Activated CD4-positive, alpha-beta memory T cell treated with anti-CD3 and anti-CD28 coated beads, Interleukin-2, amount 10 ng/mL, durations not matched to agents 7 days and 5 days (primary cell): ENCODE measurements around the gene LAPTM5. TPM values are rescaled to one million over a fixed set of nuclear protein-coding genes. Genes with fewer than 3 reads are reported as not detected.
A peak's percentile ranks its signal among the peaks of the same experiment; 100 is the strongest.

ENCODE experiments used
- CTCF ChIA-PET: fragments of 350-600 bp; sonication (Branson Sonifier 250); formaldehyde crosslinking; loops from one replicate; lab custom pipeline; 2021; ENCODE audit warnings: antibody characterized with exemption, inconsistent platforms; lab: Charles Lee
- POLR2A ChIA-PET: fragments of 350-600 bp; sonication (Branson Sonifier 250); formaldehyde crosslinking; loops from one replicate; lab custom pipeline; 2021; ENCODE audit warnings: antibody characterized with exemption; lab: Charles Lee
- DNase-seq: peaks from one replicate; pipeline ENCODE4 v3.0.0-alpha.2; 2020
- H3K27ac Mint-ChIP-seq: one replicate; pipeline ENCODE4 v1.8.0; 2021; ENCODE audit warnings: mild to moderate bottlenecking, mixed read lengths
- H3K27me3 Mint-ChIP-seq: one replicate; pipeline ENCODE4 v1.8.0; 2021; ENCODE audit warnings: mixed read lengths
- H3K36me3 Mint-ChIP-seq: one replicate; pipeline ENCODE4 v1.8.0; 2021; ENCODE audit warnings: low read depth, mixed read lengths
- H3K4me1 Mint-ChIP-seq: one replicate; pipeline ENCODE4 v1.8.0; 2021; ENCODE audit warnings: mixed read lengths
- H3K4me3 Mint-ChIP-seq: one replicate; pipeline ENCODE4 v1.8.0; 2021; ENCODE audit warnings: mild to moderate bottlenecking, mixed read lengths
- H3K9me3 Mint-ChIP-seq: one replicate; pipeline ENCODE4 v1.8.0; 2021; ENCODE audit warnings: mixed read lengths
- total RNA-seq, 2 experiments: library from RNA; stranded (reverse); gene quantifications; one replicate each; pipeline ENCODE4 v1.2.3, GENCODE V29; 2021

LAPTM5 gene
- total RNA-seq, 2 experiments from 2014 or later = 481 to 482 TPM

- H3K27ac Mint-ChIP-seq = peak overlapping the region; percentile 91
- peaks cover 71% of the 10 kb centered on the region for H3K36me3 Mint-ChIP-seq
- no peaks in the 10 kb centered on the region for H3K27me3 Mint-ChIP-seq
- no peaks in the 10 kb centered on the region for H3K9me3 Mint-ChIP-seq
- H3K4me1 Mint-ChIP-seq = peaks cover 99% of the 10 kb centered on the region
- H3K4me3 Mint-ChIP-seq = peak overlapping the region; percentile 75
- peak; percentile 81 for DNase-seq
- POLR2A ChIA-PET = interaction anchor here (0.7 to 11.3 kb wide), 6 partner anchors 8 to 31 kb away, joined by 3 to 341 read pairs (median 12); partner anchors contain the start of gene LAPTM5
- CTCF ChIA-PET = interaction anchor here (0.8 to 3.4 kb wide), 7 partner anchors 9 to 33 kb away, joined by 3 to 22 read pairs (median 7); partner anchors contain the start of genes LAPTM5 and MATN1
Measured at GRCh38 chr1:30749691-30750583, 7.6 kb downstream of the LAPTM5 start.

- Mint-ChIP-seq H3K9me3 (no peaks in the 10 kb centered on the region), H3K4me1 (peaks cover 99% of the 10 kb centered on the region), H3K4me3 (peak overlapping the region; percentile 75), H3K27ac (peak overlapping the region; percentile 91), H3K36me3 (peaks cover 66% of the 10 kb centered on the region), H3K27me3 (no peaks in the 10 kb centered on the region)
- ChIA-PET POLR2A (interaction anchor here (0.5 to 11.3 kb wide), 7 partner anchors 9 to 1192 kb away, joined by 3 to 341 read pairs (median 8); partner anchors contain the start of gene LAPTM5), CTCF (interaction anchor here (0.8 to 3.4 kb wide), 5 partner anchors 10 to 34 kb away, joined by 3 to 22 read pairs (median 5); partner anchors contain the start of gene MATN1)
- peak; percentile 48 for DNase-seq
Measured at GRCh38 chr1:30748699-30749401, 8.7 kb downstream of the LAPTM5 start.

DNA sequence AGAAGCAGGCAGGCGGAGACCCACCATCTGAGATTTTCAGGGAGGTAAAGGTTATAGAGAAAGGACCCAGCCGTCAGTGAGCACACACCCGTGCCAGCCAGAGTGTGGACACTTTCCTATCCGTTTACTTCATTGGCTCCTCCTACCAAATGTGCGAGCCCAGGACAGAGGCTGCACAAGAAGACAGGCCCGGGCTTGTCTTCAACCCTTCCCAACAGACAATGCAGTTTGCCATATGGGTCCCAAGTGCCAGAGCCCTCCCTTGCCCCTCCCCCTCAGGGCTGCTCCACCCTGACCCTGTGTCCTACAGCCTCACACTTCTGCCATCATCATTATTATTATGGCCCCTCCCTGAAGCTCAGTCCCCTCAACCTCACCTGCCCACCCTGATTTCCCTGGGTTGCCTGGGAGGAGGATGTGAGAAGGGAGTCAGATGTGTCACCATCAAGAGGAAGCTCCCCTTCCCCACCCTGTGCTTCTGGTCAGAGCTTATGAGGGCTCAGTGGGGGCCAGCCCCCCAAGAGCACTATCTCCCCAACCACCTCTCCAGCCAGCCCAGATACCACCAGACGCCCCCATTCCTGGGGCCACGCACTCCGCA is 9.4 kb downstream of the LAPTM5 start:
- Mint-ChIP-seq H3K36me3 (peaks cover 66% of the 10 kb centered on the region), H3K27me3 (no peaks in the 10 kb centered on the region), H3K9me3 (no peaks in the 10 kb centered on the region), H3K4me3 (peak overlapping the region; percentile 75), H3K27ac (peak overlapping the region; percentile 91), H3K4me1 (peaks cover 99% of the 10 kb centered on the region)
- CTCF ChIA-PET = interaction anchor here (0.8 to 3.4 kb wide), 5 partner anchors 9 to 35 kb away, joined by 3 to 22 read pairs (median 5); partner anchors contain the start of gene MATN1
- POLR2A ChIA-PET = interaction anchor here (0.5 to 11.3 kb wide), 6 partner anchors 9 to 1192 kb away, joined by 3 to 341 read pairs (median 12); partner anchors contain the start of gene LAPTM5
- DNase-seq = no peak

DNA sequence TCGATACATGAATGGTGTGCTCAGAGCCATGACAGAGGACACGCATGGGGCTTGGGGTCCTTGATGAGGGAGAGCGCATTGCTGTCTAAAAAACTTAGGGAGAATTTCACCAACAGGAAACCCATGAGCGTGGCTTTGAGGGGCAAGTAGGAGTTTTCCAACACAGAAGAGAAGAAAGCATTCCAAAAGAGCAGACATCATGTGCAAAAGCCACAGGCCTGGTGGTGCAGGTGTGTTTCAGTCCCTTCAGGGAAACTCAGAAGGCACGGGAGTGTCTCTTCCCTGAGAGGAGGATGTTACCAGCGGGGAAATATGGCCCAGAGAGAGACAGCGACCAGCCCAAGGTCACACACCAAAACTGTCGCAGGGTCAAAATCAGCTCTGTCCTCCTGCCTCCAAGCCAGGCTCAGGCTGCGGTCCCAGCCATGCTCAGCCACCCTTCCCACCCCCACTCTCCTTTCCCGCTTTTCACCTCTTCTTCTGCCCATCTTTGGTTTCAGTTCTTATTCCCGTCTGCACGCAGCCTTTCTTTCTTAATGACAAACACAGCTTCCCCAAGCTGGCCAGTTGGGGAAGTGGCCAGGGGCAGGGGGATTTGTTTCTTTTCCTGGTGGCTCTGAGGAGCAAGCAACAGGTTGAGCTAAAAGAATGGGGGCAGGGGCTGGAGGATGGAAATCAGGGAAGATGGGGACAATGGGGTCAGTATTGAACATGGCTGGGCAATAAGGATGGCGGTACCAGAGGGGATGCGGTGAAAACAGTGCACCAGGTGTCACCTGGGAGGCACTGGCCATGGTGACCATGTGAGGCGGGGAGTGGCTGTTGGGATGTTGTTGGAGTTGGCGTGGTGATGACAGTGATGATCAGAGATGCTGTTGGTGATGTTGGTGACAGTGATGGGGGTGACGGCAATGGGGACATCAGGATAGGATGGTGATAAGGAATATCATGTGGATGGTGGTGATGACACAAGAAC is 10.3 kb downstream of the LAPTM5 start:
- Mint-ChIP-seq H3K4me1 (peaks cover 100% of the 10 kb centered on the region), H3K36me3 (peaks cover 64% of the 10 kb centered on the region), H3K27me3 (no peaks in the 10 kb centered on the region), H3K27ac (peak overlapping the region; percentile 91), H3K9me3 (no peaks in the 10 kb centered on the region), H3K4me3 (peak overlapping the region; percentile 75)
- ChIA-PET POLR2A (interaction anchor here (3.1 to 11.3 kb wide), 3 partner anchors 10 to 28 kb away, joined by 15 to 341 read pairs (median 32); partner anchors contain the start of gene LAPTM5), CTCF (interaction anchor here (1.4 to 5.9 kb wide), 3 partner anchors 28 to 32 kb away, joined by 10 to 56 read pairs (median 12); no protein-coding TSS in a partner anchor)
- DNase-seq = no peak

DNA sequence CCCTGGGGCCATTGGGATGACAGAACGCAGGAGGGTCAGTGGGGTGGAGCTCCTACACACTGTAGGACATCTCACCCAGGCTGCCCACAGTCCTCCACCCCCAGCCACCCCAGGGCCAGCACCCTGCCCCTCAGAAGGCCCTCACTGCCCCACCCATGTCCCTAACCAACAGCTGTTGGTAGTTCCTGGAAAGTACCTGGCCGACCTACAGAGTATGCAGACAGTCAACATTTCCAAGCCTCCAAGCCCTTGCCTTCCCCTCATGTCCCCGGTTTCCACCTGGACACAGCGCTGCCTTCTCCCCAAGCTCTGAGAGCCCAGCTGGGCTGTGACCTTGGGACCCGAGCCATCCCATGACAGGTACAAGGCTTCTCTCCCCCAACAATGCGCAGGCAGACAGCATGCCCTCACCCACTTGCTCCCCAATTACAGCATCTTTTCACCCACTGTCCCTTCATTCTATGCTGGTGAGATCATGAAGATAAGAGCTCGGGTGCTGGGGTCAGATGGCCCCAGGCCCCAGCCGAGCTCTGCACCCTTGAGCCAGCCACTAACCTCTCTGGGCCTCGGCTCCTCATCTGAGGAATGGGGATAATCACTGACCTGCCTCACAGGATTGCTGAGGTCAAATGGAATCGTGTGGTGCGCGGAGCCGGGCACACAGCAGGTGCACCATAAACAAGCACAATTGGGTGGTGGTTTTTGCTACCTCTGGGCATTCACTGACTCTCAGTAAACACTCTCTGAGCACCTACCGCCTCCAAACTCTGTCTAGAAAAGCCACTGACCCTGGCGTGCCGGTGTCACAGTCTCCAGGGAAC is 11.2 kb downstream of the LAPTM5 start:
- H3K9me3 Mint-ChIP-seq = no peaks in the 10 kb centered on the region
- H3K27ac Mint-ChIP-seq = peak overlapping the region; percentile 91
- CTCF ChIA-PET = interaction anchor here (2.3 to 5.9 kb wide), 4 partner anchors 9 to 36 kb away, joined by 12 to 56 read pairs (median 39); no protein-coding TSS in a partner anchor
- H3K4me1 Mint-ChIP-seq = peaks cover 99% of the 10 kb centered on the region
- H3K27me3 Mint-ChIP-seq = no peaks in the 10 kb centered on the region
- no peak for DNase-seq
- peaks cover 64% of the 10 kb centered on the region for H3K36me3 Mint-ChIP-seq
- POLR2A ChIA-PET = interaction anchor here (1.0 to 11.3 kb wide), 3 partner anchors 11 to 27 kb away, joined by 3 to 341 read pairs (median 5); partner anchors contain the start of gene LAPTM5
- H3K4me3 Mint-ChIP-seq = peak overlapping the region; percentile 75

GRCh38 chr1:30745834-30746208 is 11.8 kb downstream of the LAPTM5 start:
- DNase-seq = peak; percentile 36
- peaks cover 70% of the 10 kb centered on the region for H3K36me3 Mint-ChIP-seq
- H3K27ac Mint-ChIP-seq = peak overlapping the region; percentile 91
- POLR2A ChIA-PET = interaction anchor here (1.0 to 11.3 kb wide), 3 partner anchors 12 to 26 kb away, joined by 3 to 341 read pairs (median 5); partner anchors contain the start of gene LAPTM5
- CTCF ChIA-PET = interaction anchor here (2.3 to 5.9 kb wide), 4 partner anchors 9 to 37 kb away, joined by 12 to 56 read pairs (median 39); no protein-coding TSS in a partner anchor
- peak overlapping the region; percentile 75 for H3K4me3 Mint-ChIP-seq
- H3K27me3 Mint-ChIP-seq = no peaks in the 10 kb centered on the region
- no peaks in the 10 kb centered on the region for H3K9me3 Mint-ChIP-seq
- H3K4me1 Mint-ChIP-seq = peaks cover 99% of the 10 kb centered on the region

- Mint-ChIP-seq H3K36me3 (peaks cover 76% of the 10 kb centered on the region), H3K27me3 (no peaks in the 10 kb centered on the region), H3K4me3 (peak overlapping the region; percentile 75), H3K27ac (peak overlapping the region; percentile 91), H3K4me1 (peaks cover 99% of the 10 kb centered on the region), H3K9me3 (no peaks in the 10 kb centered on the region)
- no peak for DNase-seq
- ChIA-PET CTCF (interaction anchor here (1.6 to 5.9 kb wide), 7 partner anchors 10 to 37 kb away, joined by 12 to 56 read pairs (median 19); partner anchors contain the start of gene LAPTM5), POLR2A (interaction anchor here (1.2 to 11.3 kb wide), 3 partner anchors 12 to 26 kb away, joined by 3 to 341 read pairs (median 32); partner anchors contain the start of gene LAPTM5)
Measured at GRCh38 chr1:30745156-30745833, 12.3 kb downstream of the LAPTM5 start.

GRCh38 chr1:30744060-30744756 is 13.4 kb downstream of the LAPTM5 start:
- no peaks in the 10 kb centered on the region for H3K27me3 Mint-ChIP-seq
- peaks cover 76% of the 10 kb centered on the region for H3K36me3 Mint-ChIP-seq
- peak overlapping the region; percentile 56 for H3K4me3 Mint-ChIP-seq
- CTCF ChIA-PET = interaction anchor here (0.7 to 5.9 kb wide), 16 partner anchors 8 to 559 kb away, joined by 3 to 56 read pairs (median 5); partner anchors contain the start of genes LAPTM5 and MATN1
- peaks cover 99% of the 10 kb centered on the region for H3K4me1 Mint-ChIP-seq
- POLR2A ChIA-PET = interaction anchor here (0.8 to 11.3 kb wide), 13 partner anchors 9 to 553 kb away, joined by 3 to 341 read pairs (median 6); partner anchors contain the start of genes LAPTM5, SNRNP40 and ZCCHC17
- no peaks in the 10 kb centered on the region for H3K9me3 Mint-ChIP-seq
- H3K27ac Mint-ChIP-seq = peak overlapping the region; percentile 91
- DNase-seq = peak; percentile 70

- H3K27me3 Mint-ChIP-seq = no peaks in the 10 kb centered on the region
- peaks cover 2% of the 10 kb centered on the region for H3K9me3 Mint-ChIP-seq
- ChIA-PET POLR2A (interaction anchor here (0.8 to 11.3 kb wide), 13 partner anchors 9 to 553 kb away, joined by 3 to 341 read pairs (median 6); partner anchors contain the start of genes LAPTM5, SNRNP40 and ZCCHC17), CTCF (interaction anchor here (0.7 to 5.9 kb wide), 15 partner anchors 8 to 560 kb away, joined by 3 to 56 read pairs (median 5); partner anchors contain the start of genes LAPTM5 and MATN1)
- peaks cover 76% of the 10 kb centered on the region for H3K36me3 Mint-ChIP-seq
- H3K4me1 Mint-ChIP-seq = peaks cover 99% of the 10 kb centered on the region
- peak overlapping the region; percentile 91 for H3K27ac Mint-ChIP-seq
- peak; percentile 82 for DNase-seq
- peak overlapping the region; percentile 56 for H3K4me3 Mint-ChIP-seq
Measured at GRCh38 chr1:30743584-30744059, 14.0 kb downstream of the LAPTM5 start.
